Ascending aorta (tissue), 2 donors: ENCODE data around the gene TBC1D24. TPM values are rescaled to one million over a fixed set of nuclear protein-coding genes. Genes with fewer than 3 reads are reported as not detected.
A peak's percentile ranks its signal among the peaks of the same experiment; 100 is the strongest.

Experiments
- DNase-seq, 2 donors: peaks; one replicate each; pipeline ENCODE4 v3.0.0-alpha.2; 2019; ENCODE audit warnings: low spot score in 2 of 2
- H3K27ac ChIP-seq, 2 donors: fragments of 200-600 bp; sonication (generic); one replicate each; pipeline ENCODE4 v1.5.1; 2016 to 2017; ENCODE audit warnings: mild to moderate bottlenecking in 1 of 2
- H3K27me3 ChIP-seq: fragments of 200-600 bp; sonication (generic); one replicate; pipeline ENCODE4 v1.5.1; 2017
- H3K36me3 ChIP-seq, 2 donors: fragments of 200-600 bp; sonication (generic); one replicate each; pipeline ENCODE4 v1.5.1; 2016
- H3K4me1 ChIP-seq, 2 donors: fragments of 200-600 bp; sonication (generic); one replicate each; pipeline ENCODE4 v1.5.1; 2016 to 2017; ENCODE audit warnings: mild to moderate bottlenecking in 1 of 2
- H3K4me3 ChIP-seq, 2 donors: fragments of 200-600 bp; sonication (generic); one replicate each; pipeline ENCODE4 v1.5.1; 2016 to 2017; ENCODE audit warnings: mild to moderate bottlenecking in 1 of 2
- H3K9me3 ChIP-seq, 2 donors: fragments of 200-600 bp; sonication (generic); one replicate each; pipeline ENCODE4 v1.5.1; 2016
- CTCF ChIP-seq, 3 experiments: fragments of 200-600 bp in 2 of 3; fragments of 450-650 bp in 1 of 3; sonication (generic) in 2 of 3; IDR thresholded peaks; one replicate each; pipeline ENCODE4 v1.5.1; 2016 to 2019; ENCODE audit warnings: antibody characterized with exemption in 3 of 3, mild to moderate bottlenecking in 1 of 3, moderate library complexity in 1 of 3
- intact Hi-C: fragments of 100-400 bp; cut with DNase I; formaldehyde crosslinking; loops from one replicate; pipeline ENCODE4 v1.15.1; 2023
- total RNA-seq: library from RNA; depleted of rRNA; stranded (reverse); fragments of >200 nt; gene quantifications from one replicate; pipeline ENCODE4 v1.1.0, GENCODE V29; 2016

The TBC1D24 gene
- total RNA-seq, 1 donor from 2014 or later = 22.5 TPM

DNA sequence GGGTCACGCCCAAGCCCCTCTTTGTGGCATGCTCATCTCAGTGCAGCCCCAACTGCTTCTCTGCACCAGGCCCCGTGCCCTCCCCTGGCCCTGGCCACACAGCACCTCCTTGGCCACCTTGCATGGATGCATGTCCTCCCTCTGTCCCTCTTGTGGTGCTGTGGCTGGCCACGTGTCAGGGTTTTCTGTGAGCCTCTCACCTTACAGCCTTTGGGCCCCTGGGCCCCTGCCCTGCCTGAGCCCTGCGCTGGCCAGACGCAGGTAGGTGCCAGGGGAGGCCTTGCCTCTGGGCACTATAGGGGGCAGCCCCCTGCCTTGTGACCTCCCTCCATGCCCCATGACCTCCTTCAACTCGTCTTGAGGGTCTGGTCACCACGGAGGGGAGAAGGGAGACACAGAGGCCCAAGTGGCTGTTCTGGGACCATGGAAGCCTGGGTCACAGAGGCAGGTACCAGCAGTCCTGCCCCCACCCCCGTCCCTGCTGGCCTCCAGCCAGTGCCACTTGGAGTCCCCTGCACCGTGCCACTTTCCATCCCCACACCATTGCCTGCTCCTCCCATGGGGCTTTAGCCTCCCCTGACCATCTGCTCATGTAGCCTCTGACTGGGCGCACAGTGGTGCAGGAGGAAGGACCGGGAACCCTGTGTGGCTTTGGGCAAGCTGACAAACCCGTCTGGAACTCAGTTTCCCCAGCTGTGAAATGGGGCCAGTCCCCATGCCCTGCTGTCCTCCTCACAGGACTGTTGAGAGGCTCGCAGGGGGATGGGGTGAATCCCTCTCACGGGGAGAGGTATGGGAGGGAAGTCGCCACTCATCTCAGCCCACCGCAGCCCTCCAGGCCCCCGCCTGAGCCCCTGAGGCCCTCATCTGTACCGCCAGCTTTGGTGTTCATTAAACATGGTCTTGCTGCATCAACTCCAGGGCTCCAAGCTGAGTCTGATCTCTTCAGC, 27.3 kb downstream of the TBC1D24 start:
- DNase-seq = no peak

GRCh38 chr16:2505695-2506094, 30.8 kb downstream of the TBC1D24 start:
- H3K36me3 ChIP-seq = no peaks in the 10 kb centered on the region
- no peaks in the 10 kb centered on the region for H3K27me3 ChIP-seq
- no peaks in the 10 kb centered on the region for H3K9me3 ChIP-seq
- no peak for DNase-seq
- peaks cover 0 to 7% of the 10 kb centered on the region in 2 donors for H3K4me1 ChIP-seq
- intact Hi-C loops = no loop called here
- no peak overlapping the region for H3K4me3 ChIP-seq
- TF ChIP-seq CTCF (IDR thresholded peaks at IDR 0.05) = no peak
- no peak overlapping the region for H3K27ac ChIP-seq

More for the DNA sequence above, 27.3 kb downstream of the TBC1D24 start:
- H3K27me3 ChIP-seq = no peaks in the 10 kb centered on the region
- H3K4me1 ChIP-seq = peaks cover 12 to 27% of the 10 kb centered on the region in 2 donors
- no peak for TF ChIP-seq CTCF (IDR thresholded peaks at IDR 0.05)
- H3K9me3 ChIP-seq = no peaks in the 10 kb centered on the region
- H3K27ac ChIP-seq = no peak overlapping the region
- no peak overlapping the region for H3K4me3 ChIP-seq
- H3K36me3 ChIP-seq = no peaks in the 10 kb centered on the region
- intact Hi-C loops = loop anchor here (1.0 to 5.0 kb wide), 3 partner anchors 27 to 162 kb away; partner anchors contain the start of genes ABCA3, CCNF and TBC1D24

DNA sequence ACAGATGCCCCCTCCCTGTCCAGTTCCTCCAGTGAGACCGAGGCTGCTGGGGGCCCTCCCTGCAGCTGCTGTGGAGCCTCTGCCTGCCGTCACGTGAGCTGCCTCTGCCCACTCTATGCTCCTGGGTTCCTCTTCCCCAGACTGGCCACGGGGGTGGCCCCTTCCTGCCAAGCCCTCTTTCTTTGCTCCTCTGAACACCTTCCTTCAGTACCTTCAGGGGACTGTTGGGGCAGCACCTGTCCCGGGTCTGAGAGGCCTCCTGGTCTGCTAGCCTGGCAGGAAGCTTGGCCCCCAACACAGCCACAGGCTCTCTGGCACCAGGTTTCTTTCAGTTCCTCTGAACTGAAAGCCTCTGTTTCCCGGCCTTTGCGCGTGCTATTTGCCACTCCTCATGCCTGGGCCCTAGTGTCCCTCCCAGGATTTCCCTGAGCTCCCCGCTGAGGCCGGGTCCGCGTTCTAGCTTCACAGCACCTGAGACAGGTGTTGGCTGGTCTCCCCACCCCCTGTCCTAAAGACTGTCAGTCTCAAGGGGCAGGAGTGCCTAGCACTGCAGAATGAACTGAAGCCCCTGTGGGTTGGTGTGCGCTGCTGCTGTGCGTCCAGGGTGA, 32.2 kb downstream of the TBC1D24 start:
- H3K9me3 ChIP-seq = no peaks in the 10 kb centered on the region
- H3K4me1 ChIP-seq = no peaks in the 10 kb centered on the region
- DNase-seq = no peak
- intact Hi-C loops = no loop called here
- H3K4me3 ChIP-seq = no peak overlapping the region
- TF ChIP-seq CTCF (IDR thresholded peaks at IDR 0.05) = no peak
- no peaks in the 10 kb centered on the region for H3K27me3 ChIP-seq
- no peaks in the 10 kb centered on the region for H3K36me3 ChIP-seq
- H3K27ac ChIP-seq = peak overlapping the region in 1 of 2 donors; percentile 21

DNA sequence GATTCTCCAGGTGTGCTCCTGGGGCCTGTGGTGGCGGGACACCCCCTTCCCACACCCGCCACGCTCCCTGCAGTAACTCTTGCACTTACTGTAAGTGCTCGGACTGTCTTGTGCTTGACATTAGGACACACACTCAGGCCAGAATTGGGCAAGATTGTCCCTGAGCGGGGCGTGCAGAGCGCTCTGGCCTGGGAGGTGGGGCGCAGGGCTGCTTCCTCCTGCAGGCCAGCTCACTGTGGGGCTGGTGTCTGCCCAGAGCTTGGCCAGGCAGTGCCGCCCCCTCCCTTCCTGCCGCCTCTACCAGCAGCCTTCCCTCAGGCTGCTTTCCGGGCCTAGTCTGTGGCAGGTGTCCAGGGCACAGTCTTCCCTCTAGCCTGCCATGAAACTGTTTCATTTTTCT, 32.7 kb downstream of the TBC1D24 start:
- intact Hi-C loops = no loop called here
- H3K36me3 ChIP-seq = no peaks in the 10 kb centered on the region

More for the DNA sequence above, 32.7 kb downstream of the TBC1D24 start:
- no peak for TF ChIP-seq CTCF (IDR thresholded peaks at IDR 0.05)
- Histone ChIP-seq H3K27ac (peak overlapping the region in 1 of 2 donors; percentile 21), H3K27me3 (no peaks in the 10 kb centered on the region), H3K9me3 (no peaks in the 10 kb centered on the region), H3K4me3 (no peak overlapping the region), H3K4me1 (peaks cover 0 to under 1% of the 10 kb centered on the region in 2 donors)
- DNase-seq = no peak
